Measurements from ENCODE around the gene HEXIM1. TPM values are rescaled to one million over a fixed set of nuclear protein-coding genes. Genes with fewer than 3 reads are reported as not detected.

The HEXIM1 gene
- total RNA-seq, 4 donors from 2014 or later: 20.9 to 32.7 (median 25.0) TPM

- 70 to 72% methylated on average over 10 to 14 of the region's 14 CpGs for WGBS, 2 donors
- no peak overlapping the region for H3K4me3 ChIP-seq (ENCODE audit: low read depth, poor library complexity, severe bottlenecking)
- no peak for TF ChIP-seq POLR2A (IDR thresholded peaks at IDR 0.05)
- TF ChIP-seq, protein P1, sequence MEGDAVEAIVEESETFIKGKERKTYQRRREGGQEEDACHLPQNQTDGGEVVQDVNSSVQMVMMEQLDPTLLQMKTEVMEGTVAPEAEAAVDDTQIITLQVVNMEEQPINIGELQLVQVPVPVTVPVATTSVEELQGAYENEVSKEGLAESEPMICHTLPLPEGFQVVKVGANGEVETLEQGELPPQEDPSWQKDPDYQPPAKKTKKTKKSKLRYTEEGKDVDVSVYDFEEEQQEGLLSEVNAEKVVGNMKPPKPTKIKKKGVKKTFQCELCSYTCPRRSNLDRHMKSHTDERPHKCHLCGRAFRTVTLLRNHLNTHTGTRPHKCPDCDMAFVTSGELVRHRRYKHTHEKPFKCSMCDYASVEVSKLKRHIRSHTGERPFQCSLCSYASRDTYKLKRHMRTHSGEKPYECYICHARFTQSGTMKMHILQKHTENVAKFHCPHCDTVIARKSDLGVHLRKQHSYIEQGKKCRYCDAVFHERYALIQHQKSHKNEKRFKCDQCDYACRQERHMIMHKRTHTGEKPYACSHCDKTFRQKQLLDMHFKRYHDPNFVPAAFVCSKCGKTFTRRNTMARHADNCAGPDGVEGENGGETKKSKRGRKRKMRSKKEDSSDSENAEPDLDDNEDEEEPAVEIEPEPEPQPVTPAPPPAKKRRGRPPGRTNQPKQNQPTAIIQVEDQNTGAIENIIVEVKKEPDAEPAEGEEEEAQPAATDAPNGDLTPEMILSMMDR (IDR thresholded peaks at IDR 0.05): no peak
- intact Hi-C loops (cut with DNase I; ENCODE audit: low total_unique reads): loop anchor here (5.0 kb wide), 1 partner anchor 58 kb away; no protein-coding TSS in a partner anchor
- no peak for DNase-seq (ENCODE audit: low spot score in 2 of 2)
These were observed 9.3 kb upstream of the HEXIM1 start for GRCh38 chr17:45138911-45139532.

- intact Hi-C loops (cut with DNase I; ENCODE audit: low total_unique reads): loop anchor here (5.0 kb wide), 1 partner anchor 58 kb away; no protein-coding TSS in a partner anchor
- WGBS, 2 donors: 77 to 96% methylated on average over 3 to 4 of the region's 4 CpGs
- TF ChIP-seq, protein P1 (IDR thresholded peaks at IDR 0.05): no peak
- TF ChIP-seq POLR2A (IDR thresholded peaks at IDR 0.05): no peak
- DNase-seq (ENCODE audit: low spot score in 2 of 2): no peak
- no peak overlapping the region for H3K4me3 ChIP-seq (ENCODE audit: low read depth, poor library complexity, severe bottlenecking)
These were observed 8.7 kb upstream of the HEXIM1 start for GRCh38 chr17:45139533-45139920.

DNA sequence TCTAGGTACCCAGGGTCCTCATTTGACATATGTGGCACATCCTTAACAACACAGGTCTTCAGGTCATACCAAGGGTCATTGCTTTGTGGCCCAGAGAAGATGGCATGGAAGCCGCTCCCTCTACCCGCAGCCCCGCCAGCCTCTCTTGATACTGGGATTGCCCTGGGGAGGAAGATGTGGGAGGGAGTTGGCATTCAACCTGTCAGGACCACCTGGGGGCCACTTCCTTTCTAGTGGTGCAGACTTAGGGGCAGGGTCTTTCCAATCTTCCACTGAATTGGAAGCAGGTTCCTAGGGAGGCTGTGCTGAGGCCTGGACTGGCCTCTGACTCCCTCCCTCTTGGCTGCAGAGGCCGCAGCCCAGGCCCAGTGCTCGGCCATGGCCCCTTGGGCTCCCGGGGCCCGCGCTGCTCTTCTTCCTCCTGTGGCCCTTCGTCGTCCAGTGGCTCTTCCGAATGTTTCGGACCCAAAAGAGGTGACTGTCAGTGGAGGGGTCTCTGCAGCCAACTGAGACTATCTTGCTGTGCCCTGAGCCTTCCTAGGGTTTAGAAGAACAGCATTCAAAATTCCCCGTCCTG lies 5.1 kb upstream of the HEXIM1 start:
- intact Hi-C loops (cut with DNase I; ENCODE audit: low total_unique reads): no loop called here
- H3K4me3 ChIP-seq (ENCODE audit: low read depth, poor library complexity, severe bottlenecking): no peak overlapping the region
- TF ChIP-seq, protein P1 (IDR thresholded peaks at IDR 0.05): no peak
- TF ChIP-seq POLR2A (IDR thresholded peaks at IDR 0.05): no peak
- no peak for DNase-seq (ENCODE audit: low spot score in 2 of 2)
- WGBS, 2 donors: 69 to 72% methylated on average over 13 of the region's 13 CpGs

GRCh38 chr17:45143767-45144198 lies 4.5 kb upstream of the HEXIM1 start:
- 2 to 4% methylated on average over 16 to 17 of the region's 21 CpGs for WGBS, 2 donors
- TF ChIP-seq, protein P1 (IDR thresholded peaks at IDR 0.05): no peak
- TF ChIP-seq POLR2A (IDR thresholded peaks at IDR 0.05): no peak
- peak overlapping the region; percentile 27 for H3K4me3 ChIP-seq (ENCODE audit: low read depth, poor library complexity, severe bottlenecking)
- DNase-seq (ENCODE audit: low spot score in 2 of 2): peak; percentile 90 to 98
- intact Hi-C loops (cut with DNase I; ENCODE audit: low total_unique reads): no loop called here

- TF ChIP-seq POLR2A (IDR thresholded peaks at IDR 0.05): no peak
- TF ChIP-seq, protein P1 (IDR thresholded peaks at IDR 0.05): no peak
- peak in 1 of 2 donors; percentile 92 for DNase-seq (ENCODE audit: low spot score in 2 of 2)
- H3K4me3 ChIP-seq (ENCODE audit: low read depth, poor library complexity, severe bottlenecking): peak overlapping the region; percentile 27
- WGBS, 2 donors: 9 to 23% methylated on average over 20 to 62 of the region's 71 CpGs
- intact Hi-C loops (cut with DNase I; ENCODE audit: low total_unique reads): no loop called here
These were observed 3.9 kb upstream of the HEXIM1 start for GRCh38 chr17:45144199-45145034.

All from lower leg skin (tissue), 4 donors.